WTC11 (cell line): ENCODE measurements around the gene UTF1.

ENCODE experiments used
- ATF2 ChIP-seq: sonication (generic); formaldehyde crosslinking; IDR thresholded peaks from 2 replicates; pipeline ENCODE4 v1.8.1; 2022; ENCODE audit warnings: low read depth, missing genetic modification reagents, borderline replicate concordance
- ATF3 ChIP-seq: sonication (generic); formaldehyde crosslinking; conservative IDR thresholded peaks from 2 replicates; pipeline ENCODE4 v1.8.1; 2022; ENCODE audit warnings: mild to moderate bottlenecking, missing genetic modification reagents
- CTCF ChIP-seq: fragments of 200-600 bp; IDR thresholded peaks from 2 replicates; pipeline ENCODE4 v1.8.0; 2022; ENCODE audit warnings: antibody characterized with exemption
- FOXK1 ChIP-seq: sonication (generic); formaldehyde crosslinking; IDR thresholded peaks from 2 replicates; pipeline ENCODE4 v1.8.0; 2022; ENCODE audit warnings: mild to moderate bottlenecking, moderate library complexity, missing genetic modification reagents
- MAX ChIP-seq: sonication (generic); formaldehyde crosslinking; IDR thresholded peaks from 2 replicates; pipeline ENCODE4 v1.8.0; 2022; ENCODE audit warnings: mild to moderate bottlenecking, missing genetic modification reagents
- USF2 ChIP-seq: sonication (generic); formaldehyde crosslinking; IDR thresholded peaks from 2 replicates; pipeline ENCODE4 v1.8.1; 2023; ENCODE audit warnings: mild to moderate bottlenecking, missing genetic modification reagents, moderate library complexity
- ZNF425 ChIP-seq: fragments of 250-450 bp; sonication (Bioruptor Pico); conservative IDR thresholded peaks from 2 replicates; pipeline ENCODE4 v1.9.0; 2021; ENCODE audit warnings: mild to moderate bottlenecking

- TF ChIP-seq CTCF (no peak), ATF3 (CRISPR knock-in tag) (no peak), ZNF425 (CRISPR knock-in tag) (no peak), FOXK1 (no peak), MAX (CRISPR knock-in tag) (no peak), USF2 (CRISPR knock-in tag) (no peak), ATF2 (no peak)
Measured at GRCh38 chr10:133189726-133190125, 40.3 kb upstream of the UTF1 start.
